Stomach (tissue), 4 donors: Measurements from ENCODE around the gene ARHGAP40.

Experiments
- CTCF ChIP-seq, 7 experiments: fragments of 450-650 bp in 4 of 7; fragments of 200-600 bp in 3 of 7; sonication (generic) in 3 of 7; IDR thresholded peaks; one replicate each; pipeline ENCODE4 v1.5.1; 2016 to 2019; ENCODE audit warnings: antibody characterized with exemption in 7 of 7, control low read depth in 2 of 7, mild to moderate bottlenecking in 1 of 7
- EP300 ChIP-seq: sonication (generic); formaldehyde crosslinking; IDR thresholded peaks from one replicate; pipeline ENCODE4 v1.6.1; 2017; ENCODE audit warnings: antibody characterized with exemption

- TF ChIP-seq CTCF (IDR thresholded peaks at IDR 0.05) = no peak
- TF ChIP-seq EP300 = no peak
These were observed 75.0 kb downstream of the ARHGAP40 start for GRCh38 chr20:38676576-38676975.
